T follicular helper cell (primary cell): ENCODE measurements around the gene NMNAT1.
"Not testable (repeated sequence)": the region's sequence is repeated elsewhere in the genome, so short reads cannot be mapped to it uniquely, and the experiment has no call there.

Experiments used
- DNase-seq: peaks from one replicate; pipeline ENCODE4 v3.0.0-alpha.2; 2020; ENCODE audit warnings: low read depth

The NMNAT1 gene

DNA sequence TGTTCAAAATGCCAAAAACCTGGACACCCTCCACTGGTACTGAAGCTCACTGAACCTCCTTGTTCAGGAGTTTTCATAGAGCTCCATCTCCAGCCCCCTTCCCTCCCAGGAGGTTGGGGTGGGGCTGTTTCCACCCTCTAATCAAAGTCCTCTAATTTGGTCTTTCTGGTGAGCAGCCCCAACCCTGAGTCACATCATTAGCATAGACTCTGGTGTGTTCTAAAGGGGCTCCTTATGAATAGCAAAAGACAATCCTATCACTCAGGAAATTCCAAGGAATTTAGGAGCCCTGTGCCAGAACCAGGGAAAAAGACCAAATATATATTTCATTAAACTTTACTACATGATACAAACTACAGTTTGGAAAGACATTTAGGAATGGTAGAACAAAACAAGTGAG lies 76.3 kb downstream of the NMNAT1 start:
- no peak for DNase-seq

DNA sequence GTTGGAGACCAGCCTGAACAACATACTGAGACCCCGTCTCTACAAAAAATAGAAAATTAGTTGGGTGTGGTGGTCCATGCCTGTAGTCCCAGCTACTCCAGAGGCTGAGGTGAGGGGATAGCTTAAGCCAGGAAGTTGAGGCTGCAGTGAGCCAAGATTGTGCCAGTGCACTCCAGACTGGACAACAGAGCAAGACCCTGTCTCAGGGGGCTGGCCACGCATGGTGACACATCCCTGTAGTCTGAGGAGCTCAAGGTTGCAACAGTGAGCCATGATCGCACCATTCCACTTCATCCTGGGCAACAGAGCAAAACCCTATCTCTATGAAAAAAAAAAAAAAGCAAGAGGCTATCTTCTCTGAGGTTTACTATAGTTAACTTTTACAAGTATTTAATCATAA lies 76.8 kb downstream of the NMNAT1 start:
- no peak for DNase-seq

DNA sequence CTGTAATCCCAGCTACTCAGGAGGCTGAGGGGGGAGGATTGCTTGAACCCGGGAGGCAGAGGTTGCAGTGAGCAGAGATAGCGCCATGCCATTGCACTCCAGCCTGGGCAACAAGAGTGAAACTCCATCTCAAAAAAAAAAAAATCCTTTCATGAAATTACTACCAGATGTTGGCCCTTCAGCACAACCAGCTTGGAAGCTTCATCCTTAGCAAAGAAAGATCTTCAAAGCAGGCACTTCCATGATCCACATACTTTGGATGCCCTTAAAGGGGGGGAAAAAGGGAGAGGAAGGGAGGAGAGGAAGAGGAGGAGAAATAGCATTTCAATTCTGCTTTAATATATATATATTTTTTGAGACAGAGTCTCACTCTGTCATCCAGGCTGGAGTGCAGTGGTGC lies 77.4 kb downstream of the NMNAT1 start:
- DNase-seq: not testable (repeated sequence)

DNA sequence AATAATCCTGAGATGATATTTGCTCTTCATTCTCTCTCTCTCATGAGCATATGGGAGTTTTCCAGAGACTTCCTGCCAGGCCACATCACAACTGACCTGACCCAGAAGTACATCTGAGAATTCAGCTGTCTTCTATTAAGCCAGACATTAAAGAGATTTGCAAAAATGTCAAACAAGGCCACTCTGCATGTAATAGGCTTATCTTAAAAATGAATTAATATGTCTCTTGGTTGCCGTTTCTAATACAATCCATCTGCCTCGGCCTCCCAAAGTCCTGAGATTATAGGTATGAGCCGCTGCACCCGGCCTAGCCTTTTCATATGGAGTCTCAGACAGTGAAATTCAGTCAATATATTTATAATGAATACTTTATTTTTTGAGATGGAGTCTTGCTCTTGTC lies 78.7 kb downstream of the NMNAT1 start:
- DNase-seq: not testable (repeated sequence)

DNA sequence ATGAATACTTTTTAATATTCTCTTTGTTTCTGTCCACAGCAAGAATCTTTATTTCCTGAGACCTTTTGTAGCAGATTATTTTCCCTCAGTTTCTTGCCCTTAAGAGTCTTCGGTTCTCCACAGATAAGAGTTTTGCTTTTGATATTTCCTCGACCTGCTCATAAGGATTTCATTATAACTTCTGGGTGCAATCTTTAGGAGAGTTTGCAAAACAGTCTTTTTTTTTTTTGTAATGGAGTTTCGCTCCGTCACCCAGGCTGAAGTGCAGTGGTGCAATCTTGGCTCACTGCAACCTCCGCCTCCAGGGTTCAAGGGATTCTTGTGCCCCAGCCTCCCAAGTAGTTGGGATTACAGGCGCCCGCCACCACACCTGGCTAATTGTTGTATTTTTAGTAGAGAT lies 79.4 kb downstream of the NMNAT1 start:
- DNase-seq: no peak

DNA sequence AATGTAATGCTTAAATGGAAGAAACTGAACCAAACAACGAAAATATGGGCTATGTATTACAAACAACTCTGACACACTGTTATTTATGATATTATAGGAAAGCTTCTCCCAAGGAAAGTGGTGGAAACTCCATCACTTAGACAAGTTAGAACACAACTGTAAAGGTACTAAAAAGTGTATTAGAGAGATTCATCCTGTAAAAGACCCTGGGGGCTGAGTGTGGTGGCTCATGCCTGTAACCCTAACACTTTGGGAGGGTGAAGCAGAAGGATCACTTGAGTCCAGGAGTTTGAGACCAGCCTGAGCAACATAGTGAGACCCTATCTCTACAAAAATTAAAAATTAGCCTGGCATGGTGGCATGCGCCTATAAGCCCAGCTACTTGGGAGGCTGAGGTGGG lies 82.1 kb downstream of the NMNAT1 start:
- no peak for DNase-seq

DNA sequence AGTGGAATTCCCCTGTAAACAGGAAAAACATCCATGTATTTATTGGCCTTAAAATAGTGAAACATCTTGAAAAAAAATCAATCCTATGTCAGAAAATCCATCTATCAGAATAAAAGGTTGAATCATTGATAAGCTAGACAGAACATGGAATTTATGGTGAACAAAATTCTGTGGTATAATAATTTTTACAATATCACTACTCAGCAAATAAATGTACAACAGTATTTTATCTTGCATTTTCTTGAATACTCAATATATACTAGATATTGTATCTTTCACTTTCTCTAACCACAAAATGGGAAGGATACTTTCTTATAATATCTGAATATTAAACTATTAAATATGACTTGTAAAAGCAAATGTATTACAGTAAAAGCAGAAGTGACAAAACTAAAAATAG lies 83.8 kb downstream of the NMNAT1 start:
- DNase-seq: no peak

DNA sequence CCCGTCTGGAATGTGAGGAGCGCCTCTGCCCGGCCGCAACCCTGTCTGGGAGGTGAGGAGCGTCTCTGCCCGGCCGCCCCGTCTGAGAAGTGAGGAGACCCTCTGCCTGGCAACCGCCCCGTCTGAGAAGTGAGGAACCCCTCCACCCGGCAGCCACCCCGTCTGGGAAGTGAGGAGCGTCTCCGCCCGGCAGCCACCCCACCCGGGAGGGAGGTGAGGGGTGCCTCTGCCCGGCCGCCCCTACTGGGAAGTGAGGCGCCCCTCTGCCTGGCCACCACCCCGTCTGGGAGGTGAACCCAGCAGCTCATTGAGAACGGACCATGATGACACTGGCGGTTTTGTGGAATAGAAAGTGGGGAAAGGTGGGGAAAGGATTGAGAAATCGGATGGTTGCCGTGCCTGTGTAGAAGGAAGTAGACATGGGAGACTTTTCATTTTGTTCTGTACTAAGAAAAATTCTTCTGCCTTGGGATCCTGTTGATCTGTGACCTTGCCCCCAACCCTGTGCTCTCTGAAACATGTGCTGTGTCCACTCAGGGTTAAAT lies 85.8 kb downstream of the NMNAT1 start:
- DNase-seq: not testable (repeated sequence)

DNA sequence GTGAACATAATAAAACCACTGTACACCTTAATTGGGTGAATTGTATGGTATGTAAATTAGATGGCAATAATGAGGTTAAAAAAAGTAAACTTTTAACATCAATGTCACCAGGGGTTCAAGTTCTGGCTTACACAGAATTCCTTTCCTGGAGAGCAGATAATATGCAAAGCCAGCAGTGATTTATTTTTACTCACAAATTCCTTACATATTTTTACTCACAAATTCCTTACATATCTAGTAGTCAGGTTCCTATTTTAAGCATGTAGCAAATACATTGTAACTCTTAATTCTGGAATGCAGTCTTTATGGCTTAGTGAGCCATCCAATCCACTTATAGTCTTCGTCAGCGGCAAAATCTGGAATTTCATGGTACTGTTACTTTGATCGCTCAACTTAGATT lies 88.2 kb downstream of the NMNAT1 start:
- no peak for DNase-seq

DNA sequence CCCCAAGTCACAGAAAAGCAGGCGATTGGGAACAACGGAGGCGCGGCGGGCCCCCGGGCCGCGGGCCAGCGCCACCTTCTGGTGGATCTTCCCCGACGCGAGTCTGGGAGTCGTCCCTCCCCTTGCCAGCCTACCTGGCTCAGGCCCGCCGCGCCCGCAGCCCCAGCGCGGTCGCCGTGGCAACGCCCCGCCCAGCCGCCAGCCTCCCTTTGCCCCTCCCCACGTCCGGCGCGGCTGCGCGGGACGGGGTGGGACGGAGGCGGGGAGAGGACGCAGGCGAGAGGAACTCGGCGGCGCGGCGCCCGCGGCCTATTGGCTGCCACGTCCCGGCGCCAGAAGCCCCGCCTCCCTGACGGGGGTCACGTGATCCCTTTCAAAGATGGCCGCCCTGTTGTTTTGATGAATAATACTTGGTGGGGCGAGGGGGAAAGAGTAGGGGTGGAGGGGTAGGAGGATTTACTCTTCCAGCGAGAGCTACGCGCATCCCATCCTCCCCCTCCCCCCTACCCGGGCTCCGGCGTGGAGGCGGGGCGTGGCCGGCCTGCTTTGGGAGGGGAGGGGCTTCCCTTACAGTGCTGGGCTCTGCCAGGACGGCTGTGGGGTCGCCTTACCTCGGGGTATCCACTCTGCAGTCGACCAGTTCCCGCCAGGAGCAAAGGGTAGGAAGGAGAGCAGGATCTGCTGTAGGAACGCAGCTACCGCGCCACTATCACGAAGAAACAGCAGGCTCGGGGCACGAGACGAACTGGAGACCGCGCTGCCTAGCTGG lies 89.5 kb downstream of the NMNAT1 start, which contains the start of gene UBE4B:
Gene UBE4B, plus strand, starts transcription at position 369 of the 769 bp plus-strand sequence. CDS start 713 bp downstream, outside the sequence.
- peak; percentile 98 for DNase-seq

DNA sequence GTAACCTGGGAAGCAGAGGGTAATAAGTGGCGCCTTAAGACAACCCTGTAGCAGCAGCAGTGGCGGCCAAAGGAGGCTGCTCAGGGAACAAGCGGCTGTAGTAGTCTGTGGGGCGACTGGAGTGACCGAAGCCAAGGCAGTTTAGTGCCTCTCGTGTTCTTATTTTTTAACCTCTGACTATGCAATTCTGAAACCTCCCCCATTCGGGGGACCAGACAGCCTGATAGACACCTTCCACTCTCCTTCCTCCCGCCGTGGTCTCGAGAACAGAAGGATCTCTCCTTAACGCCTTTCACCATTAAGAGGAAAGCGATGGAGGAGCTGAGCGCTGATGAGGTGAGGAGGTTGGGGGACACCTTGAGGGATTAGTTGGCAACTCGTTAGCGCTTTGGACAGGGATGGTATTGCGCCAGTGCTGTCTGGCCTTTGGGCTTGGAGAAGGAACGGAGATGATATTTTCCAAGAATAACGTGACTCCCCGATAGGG lies 90.1 kb downstream of the NMNAT1 start:
- DNase-seq: no peak
